Keratinocyte (primary cell): ENCODE results near the gene CNNM2. TPM values are rescaled to one million over a fixed set of nuclear protein-coding genes. Genes with fewer than 3 reads are reported as not detected.

Experiments used
- DNase-seq: peaks from one replicate; pipeline ENCODE4 v3.0.0-alpha.2; 2011; ENCODE audit warnings: low read depth, missing footprints, low spot score
- FAIRE-seq: peaks from 2 replicates; lab custom pipeline; 2011; peaks lifted over from hg19 to GRCh38; lab: Jason Lieb, UNC
- H2AFZ ChIP-seq: 2 replicates; pipeline ENCODE4 v1.6.0; 2012; ENCODE audit warnings: low read length, control low read depth, inconsistent platforms; ENCODE audit not compliant: control insufficient read depth
- H3K27ac ChIP-seq: 2 replicates; pipeline ENCODE4 v1.5.1; 2011; ENCODE audit warnings: low read length; ENCODE audit not compliant: control insufficient read depth, insufficient read depth
- H3K27me3 ChIP-seq: 3 replicates; pipeline ENCODE4 v1.6.0; 2011; ENCODE audit warnings: low read length; ENCODE audit not compliant: control insufficient read depth, insufficient read depth; ENCODE audit errors: extremely low read depth
- H3K36me3 ChIP-seq, 2 experiments: 2 replicates in 1 of 2; 3 replicates in 1 of 2; pipeline ENCODE4 v1.5.1; 2011; ENCODE audit warnings: low read length in 2 of 2, mild to moderate bottlenecking in 1 of 2; ENCODE audit not compliant: control insufficient read depth in 2 of 2, insufficient read depth in 2 of 2; ENCODE audit errors: extremely low read depth in 1 of 2
- H3K4me1 ChIP-seq: 3 replicates; pipeline ENCODE4 v1.5.1; 2011; ENCODE audit warnings: low read length; ENCODE audit not compliant: control insufficient read depth, insufficient read depth; ENCODE audit errors: extremely low read depth
- H3K4me2 ChIP-seq: 3 replicates; pipeline ENCODE4 v1.6.0; 2011; ENCODE audit warnings: low read depth, low read length; ENCODE audit not compliant: control insufficient read depth, insufficient read depth; ENCODE audit errors: extremely low read depth
- H3K4me3 ChIP-seq, 3 experiments: fragments of 200-600 bp in 1 of 3; sonication (generic) in 1 of 3; 2 replicates in 2 of 3; 3 replicates in 1 of 3; pipeline ENCODE4 v1.5.1; 2011 to 2016; ENCODE audit warnings: low read length in 3 of 3, mild to moderate bottlenecking in 3 of 3, control low read depth in 2 of 3, inconsistent platforms in 1 of 3, low read depth in 1 of 3, mixed read lengths in 1 of 3, mixed run types in 1 of 3, moderate library complexity in 1 of 3; ENCODE audit not compliant: control insufficient read depth in 2 of 3, insufficient read depth in 2 of 3; ENCODE audit errors: extremely low read depth in 1 of 3
- H3K79me2 ChIP-seq: 2 replicates; pipeline ENCODE4 v1.6.0; 2012; ENCODE audit warnings: low read length; ENCODE audit not compliant: control insufficient read depth, insufficient read depth
- H3K9ac ChIP-seq: 3 replicates; pipeline ENCODE4 v1.6.0; 2011; ENCODE audit warnings: low read length; ENCODE audit not compliant: control insufficient read depth, insufficient read depth; ENCODE audit errors: extremely low read depth
- H3K9me1 ChIP-seq: 3 replicates; pipeline ENCODE4 v1.6.0; 2011; ENCODE audit warnings: low read length; ENCODE audit not compliant: control insufficient read depth, insufficient read depth; ENCODE audit errors: extremely low read depth
- H3K9me3 ChIP-seq: 2 replicates; pipeline ENCODE4 v1.5.1; 2012; ENCODE audit warnings: low read depth, low read length; ENCODE audit not compliant: control insufficient read depth
- H4K20me1 ChIP-seq: 3 replicates; pipeline ENCODE4 v1.6.0; 2011; ENCODE audit warnings: low read length; ENCODE audit not compliant: control insufficient read depth, insufficient read depth; ENCODE audit errors: extremely low read depth
- CTCF ChIP-seq, 3 experiments: IDR thresholded peaks in 1 of 3; conservative IDR thresholded peaks in 1 of 3; optimal IDR thresholded peaks in 1 of 3; 2 replicates in 2 of 3; 3 replicates in 1 of 3; pipeline versions ENCODE3 to v1.5.1; 2011; ENCODE audit warnings: low read length in 3 of 3, mild to moderate bottlenecking in 3 of 3, moderate library complexity in 2 of 3, control low read depth in 1 of 3, inconsistent platforms in 1 of 3; ENCODE audit not compliant: insufficient read depth in 2 of 3; ENCODE audit errors: extremely low read depth in 1 of 3
- EZH2 ChIP-seq: IDR thresholded peaks from one replicate; pipeline ENCODE4 v1.6.1; 2012; ENCODE audit warnings: inconsistent platforms, mild to moderate bottlenecking, low read length, moderate library complexity
- dilution Hi-C: fragments of 300-500 bp; cut with MboI; formaldehyde crosslinking; loops from one replicate; pipeline ENCODE4 v1.7.0; 2020; ENCODE audit warnings: low sequenced_read_pairs; ENCODE audit not compliant: extremely low pct_ligation_motif_present
- polyA plus RNA-seq, 5 experiments: library from polyadenylated mRNA; depleted of rRNA in 3 of 5; stranded (reverse) in 3 of 5; stranded (forward) in 1 of 5; unstranded in 1 of 5; fragments of >200 nt; gene quantifications; 1 replicate in 1 of 5; 2 replicates in 3 of 5; 3 replicates in 1 of 5; pipeline versions ENCODE4 v1.2.1 to v1.2.3, GENCODE V29; 2011 to 2012; ENCODE audit warnings: missing spikeins in 2 of 5, low read depth in 1 of 5, low replicate concordance in 1 of 5

The CNNM2 gene
- polyA plus RNA-seq, 1 donor (not counting 4 experiments of a cell fraction or from before 2014, with no cell fraction given): 1.5 TPM

GRCh38 chr10:103049237-103049636, 131.1 kb downstream of the CNNM2 start:
- H4K20me1 ChIP-seq: no peaks in the 10 kb centered on the region
- no peak overlapping the region for H2AFZ ChIP-seq
- DNase-seq (no peak), FAIRE-seq (no peak)
- no peaks in the 10 kb centered on the region for H3K9me1 ChIP-seq
- H3K9me3 ChIP-seq: no peaks in the 10 kb centered on the region
- no peaks in the 10 kb centered on the region for H3K4me1 ChIP-seq
- H3K9ac ChIP-seq: no peak overlapping the region
- no peaks in the 10 kb centered on the region for H3K27me3 ChIP-seq
- no peak overlapping the region for H3K4me3 ChIP-seq
- no peak overlapping the region for H3K4me2 ChIP-seq
- no peaks in the 10 kb centered on the region for H3K79me2 ChIP-seq
- dilution Hi-C loops: no loop called here
- peaks cover 0 to 1% of the 10 kb centered on the region in 2 experiments for H3K36me3 ChIP-seq
- H3K27ac ChIP-seq: no peak overlapping the region
- TF ChIP-seq CTCF (optimal IDR thresholded peaks at IDR 0.05 in 1 of 3, IDR thresholded peaks at IDR 0.05 in 1 of 3, conservative IDR thresholded peaks at IDR 0.05 in 1 of 3; ENCODE audit: extremely low read depth in 1 of 3, insufficient read depth in 2 of 3, low read length in 3 of 3) (no peak), EZH2 (no peak)

GRCh38 chr10:103053659-103054581, 135.8 kb downstream of the CNNM2 start:
- TF ChIP-seq CTCF (optimal IDR thresholded peaks at IDR 0.05 in 1 of 3, IDR thresholded peaks at IDR 0.05 in 1 of 3, conservative IDR thresholded peaks at IDR 0.05 in 1 of 3; ENCODE audit: extremely low read depth in 1 of 3, insufficient read depth in 2 of 3, low read length in 3 of 3) (peak in 2 of 3 experiments; percentile 5 to 47), EZH2 (no peak)
- Histone ChIP-seq H3K27ac (no peak overlapping the region), H3K9me1 (no peaks in the 10 kb centered on the region), H3K27me3 (no peaks in the 10 kb centered on the region), H4K20me1 (no peaks in the 10 kb centered on the region), H3K4me1 (no peaks in the 10 kb centered on the region), H3K9me3 (no peaks in the 10 kb centered on the region), H3K9ac (no peak overlapping the region), H3K4me2 (no peak overlapping the region), H3K36me3 (peaks cover 0 to 1% of the 10 kb centered on the region in 2 experiments), H3K4me3 (no peak overlapping the region), H2AFZ (no peak overlapping the region), H3K79me2 (no peaks in the 10 kb centered on the region)
- DNase-seq (no peak), FAIRE-seq (no peak)
- dilution Hi-C loops: no loop called here
